Adrenal gland (tissue), 12 donors: ENCODE measurements around the gene NAP1L4. TPM values are rescaled to one million over a fixed set of nuclear protein-coding genes. Genes with fewer than 3 reads are reported as not detected.
A peak's percentile ranks its signal among the peaks of the same experiment; 100 is the strongest.

Source experiments
- DNase-seq, 7 donors: peaks; one replicate each; pipeline ENCODE4 v3.0.0-alpha.2; 2019 to 2020
- H3K27ac ChIP-seq, 5 donors: fragments of 200-600 bp; sonication (generic) in 4 of 5; 1 replicate in 3 of 5; 2 replicates in 2 of 5; pipeline versions ENCODE4 v1.5.1 to v1.8.0; 2016 to 2020; ENCODE audit warnings: mild to moderate bottlenecking in 1 of 5
- H3K27me3 ChIP-seq: fragments of 200-600 bp; 2 replicates; pipeline ENCODE4 v1.8.0; 2021
- H3K36me3 ChIP-seq, 2 donors: fragments of 200-600 bp; replicated peaks in 1 of 2; 1 replicate in 1 of 2; 2 replicates in 1 of 2; pipeline versions ENCODE4 v1.5.1 to v1.8.0; 2018 to 2022
- H3K4me1 ChIP-seq, 2 donors: fragments of 200-600 bp; replicated peaks in 1 of 2; 1 replicate in 1 of 2; 2 replicates in 1 of 2; pipeline versions ENCODE4 v1.5.1 to v1.8.0; 2018 to 2021
- H3K4me3 ChIP-seq, 4 donors: fragments of 200-600 bp; sonication (generic) in 3 of 4; one replicate each; pipeline ENCODE4 v1.5.1; 2016 to 2018
- H3K9me3 ChIP-seq, 3 donors: fragments of 200-600 bp; sonication (generic) in 1 of 3; replicated peaks in 1 of 3; 1 replicate in 2 of 3; 2 replicates in 1 of 3; pipeline versions ENCODE4 v1.5.1 to v1.8.0; 2016 to 2021
- CTCF ChIP-seq, 6 experiments: fragments of 450-650 bp in 4 of 6; fragments of 200-600 bp in 2 of 6; sonication (generic) in 1 of 6; IDR thresholded peaks; 1 replicate in 5 of 6; 2 replicates in 1 of 6; pipeline versions ENCODE4 v1.5.1 to v1.8.0; 2016 to 2021; ENCODE audit warnings: antibody characterized with exemption in 6 of 6, mild to moderate bottlenecking in 2 of 6, moderate library complexity in 1 of 6
- POLR2A ChIP-seq, 2 donors: fragments of 450-650 bp; IDR thresholded peaks; one replicate each; pipeline ENCODE4 v1.6.1; 2017; ENCODE audit warnings: antibody characterized with exemption in 2 of 2, mild to moderate bottlenecking in 2 of 2, moderate library complexity in 1 of 2
- WGBS, 4 donors: extraction: QIAGEN DNeasy Blood & Tissue Kit in 2 of 4; methylation state at CpG; one replicate each; pipeline versions ENCODE4 v1.1.5 to v1.1.7; 2013 to 2017; 5-methylcytosine and 5-hydroxymethylcytosine counted together
- intact Hi-C, 2 donors: fragments of 100-400 bp; cut with DNase I; formaldehyde crosslinking; loops; one replicate each; pipeline versions ENCODE4 v1.14.1 to v1.15.0; 2022 to 2023
- polyA plus RNA-seq, 3 donors: library from polyadenylated mRNA; stranded (reverse); fragments of 200-250 nt in 2 of 3; fragments of 350-450 nt in 1 of 3; fragmentation: Illumina TruSeq in 1 of 3; extraction: RNeasy Lipid Tissue Mini Kit (QIAGEN cat#74804) in 1 of 3; gene quantifications; one replicate each; pipeline ENCODE4 v1.2.3, GENCODE V29; 2013 to 2014
- total RNA-seq, 9 donors: library from RNA; depleted of rRNA in 4 of 9; stranded (reverse); fragments of >200 nt in 4 of 9; fragments of 120-200 nt in 1 of 9; fragmentation: NEBNext Ultra II Directional in 1 of 9; extraction: Animal tissue kit (Norgen Biotek cat#: 25700) in 1 of 9; gene quantifications; one replicate each; pipeline versions ENCODE4 v1.1.0 to v1.2.4, GENCODE V29; 2013 to 2023
- donor health status: healthy with polysubstance abuse.
- donor health status: Bipolar disorder and iron deficiency.
- donor health status: DM: yes; HTN: yes; CAD: no.
- donor health status: DM: no; HTN: no; CAD: no.
- donor health status: DM: no; HTN: no; CAD: no.
- donor health status: DM: yes; HTN: yes; CAD: no.

The NAP1L4 gene
- total and polyA plus RNA-seq, 12 donors = 39.7 to 128 (median 79.9) TPM

DNA sequence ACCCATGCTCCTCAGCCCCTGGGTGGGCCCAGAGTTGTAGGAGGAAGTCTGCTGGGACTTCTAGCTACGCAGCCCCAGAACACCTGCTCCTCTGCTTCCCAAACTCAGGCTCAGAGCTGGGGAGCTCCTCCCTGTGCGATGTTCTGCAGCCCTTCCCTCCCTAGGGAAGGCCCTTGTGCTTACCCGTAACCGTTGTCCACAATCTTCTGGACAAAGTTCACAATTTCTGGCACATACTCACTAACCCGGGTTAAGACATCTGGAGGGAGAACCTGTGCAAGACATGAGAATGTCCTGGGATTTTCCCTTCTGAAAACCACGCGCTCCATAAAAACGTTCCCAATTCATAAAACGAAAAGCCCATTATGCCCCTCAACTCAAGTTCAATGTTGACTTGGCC, 36.7 kb upstream of the NAP1L4 start:
- intact Hi-C loops = no loop called here
- no peaks in the 10 kb centered on the region for H3K4me1 ChIP-seq
- no peak for DNase-seq
- no peaks in the 10 kb centered on the region for H3K27me3 ChIP-seq
- no peak overlapping the region for H3K4me3 ChIP-seq
- no peak for TF ChIP-seq CTCF (IDR thresholded peaks at IDR 0.05)
- TF ChIP-seq POLR2A (IDR thresholded peaks at IDR 0.05) = no peak
- WGBS, 4 donors = 91 to 93% (median 93%) methylated on average over 8 to 9 of the region's 9 CpGs
- no peaks in the 10 kb centered on the region for H3K9me3 ChIP-seq
- H3K27ac ChIP-seq = no peak overlapping the region
- H3K36me3 ChIP-seq = peaks cover 0 to 52% of the 10 kb centered on the region in 2 donors

- intact Hi-C loops = no loop called here
- no peak for DNase-seq
- H3K27ac ChIP-seq = no peak overlapping the region
- H3K36me3 ChIP-seq = peaks cover 0 to 49% of the 10 kb centered on the region in 2 donors
- TF ChIP-seq POLR2A (IDR thresholded peaks at IDR 0.05) (no peak), CTCF (IDR thresholded peaks at IDR 0.05) (no peak)
- H3K4me3 ChIP-seq = no peak overlapping the region
- H3K9me3 ChIP-seq = no peaks in the 10 kb centered on the region
- H3K27me3 ChIP-seq = no peaks in the 10 kb centered on the region
- H3K4me1 ChIP-seq = peaks cover 0 to 6% of the 10 kb centered on the region in 2 donors
- 91 to 96% (median 92%) methylated on average over 3 to 8 of the region's 8 CpGs for WGBS, 4 donors
These were observed 34.7 kb upstream of the NAP1L4 start for GRCh38 chr11:3026803-3027202.

GRCh38 chr11:3022982-3023381, 30.9 kb upstream of the NAP1L4 start:
- no peaks in the 10 kb centered on the region for H3K27me3 ChIP-seq
- peaks cover 0 to 55% of the 10 kb centered on the region in 2 donors for H3K36me3 ChIP-seq
- WGBS, 4 donors = 83 to 92% (median 87%) methylated on average over 4 of the region's 4 CpGs
- no peak overlapping the region for H3K4me3 ChIP-seq
- peak overlapping the region in 3 of 5 donors; percentile 16 to 52 (median 21) for H3K27ac ChIP-seq
- peaks cover 0 to 6% of the 10 kb centered on the region in 2 donors for H3K4me1 ChIP-seq
- H3K9me3 ChIP-seq = no peaks in the 10 kb centered on the region
- TF ChIP-seq CTCF (IDR thresholded peaks at IDR 0.05) = no peak
- intact Hi-C loops = no loop called here
- no peak for DNase-seq

DNA sequence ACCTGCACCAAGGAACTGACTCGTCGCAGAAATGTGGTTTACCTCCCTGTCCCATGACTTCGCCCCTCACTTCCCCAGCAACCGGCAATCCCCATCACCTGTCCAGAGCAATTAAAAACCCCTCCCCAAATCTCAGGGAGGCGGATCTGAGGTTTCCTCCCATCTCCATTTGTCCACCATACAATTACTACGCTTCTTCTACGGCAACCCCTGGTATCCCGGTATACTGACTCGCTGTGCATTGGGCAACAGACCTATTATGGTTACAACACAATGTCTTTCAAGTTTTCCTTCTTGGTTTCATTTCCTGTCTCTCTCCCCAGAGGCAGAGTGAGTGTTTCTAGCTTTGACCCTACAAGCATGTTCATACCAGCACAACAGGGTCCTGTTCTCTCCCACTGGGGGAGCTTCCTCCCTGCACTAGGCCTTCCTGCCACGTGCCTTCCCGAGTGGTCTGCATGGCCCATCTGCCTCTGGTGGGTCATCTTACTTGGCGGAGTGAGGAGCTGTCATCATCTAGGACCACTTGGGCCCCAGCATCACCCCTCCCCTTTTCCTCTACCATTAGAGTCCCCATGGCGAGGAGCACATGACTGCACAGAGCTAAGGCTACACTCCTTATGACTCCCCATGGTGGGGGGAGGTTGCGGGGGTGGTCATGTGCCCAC, 30.3 kb upstream of the NAP1L4 start:
- Histone ChIP-seq H3K27ac (peak overlapping the region in 3 of 5 donors; percentile 16 to 52 (median 21)), H3K36me3 (peaks cover 0 to 56% of the 10 kb centered on the region in 2 donors), H3K27me3 (no peaks in the 10 kb centered on the region), H3K4me3 (no peak overlapping the region), H3K9me3 (no peaks in the 10 kb centered on the region), H3K4me1 (peaks cover 0 to 6% of the 10 kb centered on the region in 2 donors)
- intact Hi-C loops = no loop called here
- 76 to 85% (median 83%) methylated on average over 13 to 14 of the region's 14 CpGs for WGBS, 4 donors
- no peak for DNase-seq
- TF ChIP-seq POLR2A (IDR thresholded peaks at IDR 0.05) (no peak), CTCF (IDR thresholded peaks at IDR 0.05) (no peak)
